ENCODE measurements around the gene ACBD6.
"Not testable (repeated sequence)": the region's sequence is repeated elsewhere in the genome, so short reads cannot be mapped to it uniquely, and the experiment has no call there.

ACBD6 gene

GRCh38 chr1:180502361-180503279, at the start of gene ACBD6:
ACBD6 (minus strand) TSS chr1:180502577; CDS start chr1:180502266, 311 bp downstream.
- peak; percentile 69 to 85 (median 76) for DNase-seq (ENCODE audit: low read depth in 4 of 4, low spot score in 1 of 4)

- no peak for DNase-seq (ENCODE audit: low read depth in 4 of 4, low spot score in 1 of 4)
Observed at GRCh38 chr1:180551997-180552396, 49.6 kb upstream of the ACBD6 start.

- DNase-seq (ENCODE audit: low read depth in 4 of 4, low spot score in 1 of 4), result no peak
Observed at GRCh38 chr1:180550241-180550640, 47.9 kb upstream of the ACBD6 start.

- not testable (repeated sequence) for DNase-seq (ENCODE audit: low read depth in 4 of 4, low spot score in 1 of 4)
Observed at GRCh38 chr1:180549770-180550169, 47.4 kb upstream of the ACBD6 start.

- DNase-seq (ENCODE audit: low read depth in 4 of 4, low spot score in 1 of 4), result no peak
Observed at GRCh38 chr1:180548686-180549317, 46.4 kb upstream of the ACBD6 start.

GRCh38 chr1:180545991-180546390, 43.6 kb upstream of the ACBD6 start:
- DNase-seq (ENCODE audit: low read depth in 4 of 4, low spot score in 1 of 4), result no peak

- no peak for DNase-seq (ENCODE audit: low read depth in 4 of 4, low spot score in 1 of 4)
Observed at GRCh38 chr1:180544050-180544449, 41.7 kb upstream of the ACBD6 start.

- no peak for DNase-seq (ENCODE audit: low read depth in 4 of 4, low spot score in 1 of 4)
Observed at GRCh38 chr1:180542838-180543145, 40.4 kb upstream of the ACBD6 start.

- no peak for DNase-seq (ENCODE audit: low read depth in 4 of 4, low spot score in 1 of 4)
Observed at GRCh38 chr1:180542113-180542837, 39.9 kb upstream of the ACBD6 start.

GRCh38 chr1:180540697-180541594, 38.6 kb upstream of the ACBD6 start:
- no peak for DNase-seq (ENCODE audit: low read depth in 4 of 4, low spot score in 1 of 4)

- DNase-seq (ENCODE audit: low read depth in 4 of 4, low spot score in 1 of 4), result no peak
Observed at GRCh38 chr1:180539136-180539535, 36.8 kb upstream of the ACBD6 start.

- no peak for DNase-seq (ENCODE audit: low read depth in 4 of 4, low spot score in 1 of 4)
Observed at GRCh38 chr1:180536821-180537372, 34.5 kb upstream of the ACBD6 start.

GRCh38 chr1:180535418-180535999, 33.1 kb upstream of the ACBD6 start:
- DNase-seq (ENCODE audit: low read depth in 4 of 4, low spot score in 1 of 4), result no peak

GRCh38 chr1:180534214-180534613, 31.8 kb upstream of the ACBD6 start:
- no peak for DNase-seq (ENCODE audit: low read depth in 4 of 4, low spot score in 1 of 4)

- DNase-seq (ENCODE audit: low read depth in 4 of 4, low spot score in 1 of 4), result peak; percentile 39 to 59 (median 52)
Observed at GRCh38 chr1:180533266-180533987, 31.1 kb upstream of the ACBD6 start.

- no peak for DNase-seq (ENCODE audit: low read depth in 4 of 4, low spot score in 1 of 4)
Observed at GRCh38 chr1:180532854-180533253, 30.5 kb upstream of the ACBD6 start.

- DNase-seq (ENCODE audit: low read depth in 4 of 4, low spot score in 1 of 4), result no peak
Observed at GRCh38 chr1:180530501-180530900, 28.1 kb upstream of the ACBD6 start.

GRCh38 chr1:180528868-180529470, 26.6 kb upstream of the ACBD6 start:
- DNase-seq (ENCODE audit: low read depth in 4 of 4, low spot score in 1 of 4), result no peak

GRCh38 chr1:180527101-180527669, 24.8 kb upstream of the ACBD6 start:
- no peak for DNase-seq (ENCODE audit: low read depth in 4 of 4, low spot score in 1 of 4)
